ENCODE results near the gene NOXO1.

Gene NOXO1, protein sequence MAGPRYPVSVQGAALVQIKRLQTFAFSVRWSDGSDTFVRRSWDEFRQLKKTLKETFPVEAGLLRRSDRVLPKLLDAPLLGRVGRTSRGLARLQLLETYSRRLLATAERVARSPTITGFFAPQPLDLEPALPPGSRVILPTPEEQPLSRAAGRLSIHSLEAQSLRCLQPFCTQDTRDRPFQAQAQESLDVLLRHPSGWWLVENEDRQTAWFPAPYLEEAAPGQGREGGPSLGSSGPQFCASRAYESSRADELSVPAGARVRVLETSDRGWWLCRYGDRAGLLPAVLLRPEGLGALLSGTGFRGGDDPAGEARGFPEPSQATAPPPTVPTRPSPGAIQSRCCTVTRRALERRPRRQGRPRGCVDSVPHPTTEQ

DNA sequence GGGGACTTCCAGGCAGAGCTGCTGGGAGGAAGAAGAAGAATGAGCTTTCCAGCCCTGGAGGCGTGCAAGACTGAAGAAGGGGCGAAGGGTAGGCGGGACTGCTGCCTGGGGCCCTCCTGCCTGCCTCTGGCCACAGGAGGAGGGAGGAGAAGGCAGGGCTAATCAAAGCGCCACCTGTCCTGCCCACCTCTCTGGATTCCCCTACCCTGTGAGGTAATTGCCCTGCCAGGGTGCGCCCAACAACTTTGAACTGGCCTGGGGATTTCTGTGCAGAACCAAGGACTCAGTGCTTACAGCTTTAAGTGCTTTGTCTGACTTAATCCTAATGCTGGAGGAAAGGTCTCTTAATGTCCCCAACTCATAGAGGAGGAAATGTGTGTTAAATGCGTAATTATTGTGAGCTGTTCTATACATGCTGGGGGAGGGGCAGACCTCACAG is at the start of gene NOXO1:
TSS of gene NOXO1 (minus strand) at position 72 of the 439 bp plus-strand sequence. CDS start 290 bp downstream, outside the sequence.
- peaks cover 14% of the 10 kb centered on the region for H3K27me3 Mint-ChIP-seq
- peaks cover 26% of the 10 kb centered on the region for H3K36me3 Mint-ChIP-seq (ENCODE audit: insufficient read depth)
- peak within 1 kb of the TSS; percentile 72 for H3K4me3 Mint-ChIP-seq
- no peak for DNase-seq (ENCODE audit: low spot score in 2 of 2)
- no peak for ATAC-seq (replicated peaks; ENCODE audit: extremely low read depth, poor library complexity, severe bottlenecking)
- H3K4me1 Mint-ChIP-seq = peaks cover 12% of the 10 kb centered on the region
- no peaks in the 10 kb centered on the region for H3K9me3 Mint-ChIP-seq
- H3K27ac Mint-ChIP-seq (ENCODE audit: low read depth) = no peak within 1 kb of the TSS

- no peaks in the 10 kb centered on the region for H3K4me1 Mint-ChIP-seq
- DNase-seq (ENCODE audit: low spot score in 2 of 2) (no peak), ATAC-seq (replicated peaks; ENCODE audit: extremely low read depth, poor library complexity, severe bottlenecking) (no peak)
- H3K9me3 Mint-ChIP-seq = no peaks in the 10 kb centered on the region
- H3K27ac Mint-ChIP-seq (ENCODE audit: low read depth) = no peak overlapping the region
- H3K36me3 Mint-ChIP-seq (ENCODE audit: insufficient read depth) = no peaks in the 10 kb centered on the region
- H3K27me3 Mint-ChIP-seq = no peaks in the 10 kb centered on the region
- no peak overlapping the region for H3K4me3 Mint-ChIP-seq
Measured at GRCh38 chr16:2030036-2030435, 48.8 kb upstream of the NOXO1 start.

- ATAC-seq (replicated peaks; ENCODE audit: extremely low read depth, poor library complexity, severe bottlenecking) (no peak), DNase-seq (ENCODE audit: low spot score in 2 of 2) (no peak)
- Mint-ChIP-seq H3K27ac (ENCODE audit: low read depth) (no peak overlapping the region), H3K27me3 (no peaks in the 10 kb centered on the region), H3K36me3 (ENCODE audit: insufficient read depth) (no peaks in the 10 kb centered on the region), H3K9me3 (no peaks in the 10 kb centered on the region), H3K4me3 (no peak overlapping the region), H3K4me1 (no peaks in the 10 kb centered on the region)
Measured at GRCh38 chr16:2029350-2029749, 48.1 kb upstream of the NOXO1 start.

- no peaks in the 10 kb centered on the region for H3K27me3 Mint-ChIP-seq
Measured at GRCh38 chr16:2028620-2029220, 47.5 kb upstream of the NOXO1 start.

GRCh38 chr16:2028146-2028545 is 46.9 kb upstream of the NOXO1 start:
- no peak for ATAC-seq (replicated peaks; ENCODE audit: extremely low read depth, poor library complexity, severe bottlenecking)
- no peaks in the 10 kb centered on the region for H3K9me3 Mint-ChIP-seq
- DNase-seq (ENCODE audit: low spot score in 2 of 2) = no peak
- peaks cover under 1% of the 10 kb centered on the region for H3K27me3 Mint-ChIP-seq
- peaks cover 3% of the 10 kb centered on the region for H3K36me3 Mint-ChIP-seq (ENCODE audit: insufficient read depth)
- H3K4me1 Mint-ChIP-seq = peaks cover 5% of the 10 kb centered on the region
- H3K27ac Mint-ChIP-seq (ENCODE audit: low read depth) = no peak overlapping the region
- H3K4me3 Mint-ChIP-seq = peak overlapping the region; percentile 63

More at GRCh38 chr16:2028620-2029220, 47.5 kb upstream of the NOXO1 start:
- no peak for DNase-seq (ENCODE audit: low spot score in 2 of 2)
- Mint-ChIP-seq H3K4me1 (no peaks in the 10 kb centered on the region), H3K36me3 (ENCODE audit: insufficient read depth) (peaks cover 1% of the 10 kb centered on the region), H3K9me3 (no peaks in the 10 kb centered on the region), H3K27ac (ENCODE audit: low read depth) (no peak overlapping the region), H3K4me3 (no peak overlapping the region)
- no peak for ATAC-seq (replicated peaks; ENCODE audit: extremely low read depth, poor library complexity, severe bottlenecking)

- H3K4me1 Mint-ChIP-seq = peaks cover 12% of the 10 kb centered on the region
- ATAC-seq (replicated peaks; ENCODE audit: extremely low read depth, poor library complexity, severe bottlenecking) (peak; percentile 22), DNase-seq (ENCODE audit: low spot score in 2 of 2) (no peak)
- H3K36me3 Mint-ChIP-seq (ENCODE audit: insufficient read depth) = peaks cover 5% of the 10 kb centered on the region
- no peak overlapping the region for H3K27ac Mint-ChIP-seq (ENCODE audit: low read depth)
- peak overlapping the region; percentile 63 for H3K4me3 Mint-ChIP-seq
- H3K9me3 Mint-ChIP-seq = no peaks in the 10 kb centered on the region
- H3K27me3 Mint-ChIP-seq = peaks cover 9% of the 10 kb centered on the region
Measured at GRCh38 chr16:2027024-2028010, 46.0 kb upstream of the NOXO1 start.

GRCh38 chr16:2026461-2027023 is 45.3 kb upstream of the NOXO1 start, which contains the start of gene NHERF2:
TSS of gene NHERF2 (plus strand) at chr16:2026902. CDS start at chr16:2027006, 104 bp downstream.
- H3K36me3 Mint-ChIP-seq (ENCODE audit: insufficient read depth) = peaks cover 5% of the 10 kb centered on the region
- H3K27me3 Mint-ChIP-seq = peaks cover 17% of the 10 kb centered on the region
- H3K4me1 Mint-ChIP-seq = peaks cover 12% of the 10 kb centered on the region
- ATAC-seq (replicated peaks; ENCODE audit: extremely low read depth, poor library complexity, severe bottlenecking) = peak; percentile 12
- H3K9me3 Mint-ChIP-seq = no peaks in the 10 kb centered on the region
- no peak for DNase-seq (ENCODE audit: low spot score in 2 of 2)
- peak within 1 kb of the TSS; percentile 67 for H3K4me3 Mint-ChIP-seq
- H3K27ac Mint-ChIP-seq (ENCODE audit: low read depth) = no peak within 1 kb of the TSS

DNA sequence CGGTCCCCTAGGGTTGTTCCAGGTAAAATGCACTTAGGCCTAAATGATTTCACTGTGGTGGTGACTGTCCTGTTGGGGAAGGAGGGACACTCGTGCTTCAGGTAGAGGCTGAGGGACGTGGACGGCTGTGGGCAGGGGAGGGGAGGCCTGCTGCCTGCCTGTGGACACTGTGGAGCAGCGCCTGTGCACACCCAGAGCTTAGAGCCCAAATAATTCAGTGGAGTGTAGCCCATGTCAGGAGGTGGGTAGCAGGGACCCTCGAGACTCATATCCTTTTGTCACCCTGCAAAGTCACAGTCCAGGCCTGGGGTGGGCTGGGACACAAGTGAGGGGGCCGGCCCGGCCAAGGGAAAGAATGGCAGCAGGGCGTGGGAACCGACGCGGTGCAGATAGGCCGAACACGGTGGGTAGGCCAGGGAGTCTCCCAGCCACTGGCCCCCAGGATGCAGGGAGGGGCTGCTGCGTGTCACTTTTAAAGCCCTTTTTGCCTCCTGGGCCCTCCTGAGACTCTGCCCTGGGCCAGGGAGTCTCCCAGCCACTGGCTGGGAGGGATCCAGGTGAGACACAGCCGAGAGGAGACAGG is 44.7 kb upstream of the NOXO1 start:
- peaks cover 12% of the 10 kb centered on the region for H3K4me1 Mint-ChIP-seq
- H3K27me3 Mint-ChIP-seq = peaks cover 22% of the 10 kb centered on the region
- no peak overlapping the region for H3K27ac Mint-ChIP-seq (ENCODE audit: low read depth)
- no peak for ATAC-seq (replicated peaks; ENCODE audit: extremely low read depth, poor library complexity, severe bottlenecking)
- peaks cover 5% of the 10 kb centered on the region for H3K36me3 Mint-ChIP-seq (ENCODE audit: insufficient read depth)
- H3K9me3 Mint-ChIP-seq = no peaks in the 10 kb centered on the region
- peak overlapping the region; percentile 67 for H3K4me3 Mint-ChIP-seq
- DNase-seq (ENCODE audit: low spot score in 2 of 2) = no peak

DNA sequence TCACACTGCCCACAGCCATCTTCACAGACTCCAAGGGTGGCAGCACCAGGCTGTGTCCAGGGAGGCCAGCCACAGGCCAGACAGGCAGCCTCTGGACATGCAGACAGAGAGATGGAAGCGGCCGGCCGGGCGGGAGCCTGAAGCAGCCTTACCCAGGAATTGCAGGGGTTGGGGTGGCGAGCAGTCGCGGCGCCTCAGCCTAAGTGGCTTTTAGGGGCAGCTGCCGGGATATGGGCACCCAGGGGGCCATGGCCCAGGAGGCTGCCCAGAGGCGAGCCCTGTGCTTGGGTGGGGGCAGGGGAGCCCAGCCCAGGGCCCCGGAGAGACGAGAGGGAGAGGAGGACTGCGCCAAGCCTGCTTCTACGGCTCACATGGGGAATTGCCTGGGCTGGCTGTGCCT is 44.0 kb upstream of the NOXO1 start:
- Mint-ChIP-seq H3K4me3 (peak overlapping the region; percentile 67), H3K27me3 (peaks cover 30% of the 10 kb centered on the region)

DNA sequence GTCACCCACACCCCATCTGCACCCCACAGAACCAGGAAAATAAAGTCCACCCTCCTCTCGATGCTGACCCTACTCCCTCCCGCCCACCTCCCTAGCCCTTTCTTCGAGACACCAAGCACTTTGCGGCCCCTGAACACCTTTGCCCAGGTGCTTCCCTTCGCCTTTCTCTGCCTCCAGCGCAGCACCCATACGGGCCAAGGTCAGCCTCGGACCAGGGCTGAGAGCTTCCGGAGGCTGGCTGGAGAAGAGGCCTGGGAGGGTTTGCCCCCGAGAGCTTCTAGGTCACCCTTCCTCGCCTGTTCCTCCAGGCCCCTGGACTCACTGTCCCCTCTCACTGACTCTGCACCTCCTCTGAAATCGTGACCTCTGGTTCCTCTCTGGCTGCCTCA is 42.8 kb upstream of the NOXO1 start:
- H3K4me1 Mint-ChIP-seq = peaks cover 12% of the 10 kb centered on the region
- peak overlapping the region; percentile 78 for H3K27ac Mint-ChIP-seq (ENCODE audit: low read depth)
- H3K27me3 Mint-ChIP-seq = peaks cover 32% of the 10 kb centered on the region
- ATAC-seq (replicated peaks; ENCODE audit: extremely low read depth, poor library complexity, severe bottlenecking) (no peak), DNase-seq (ENCODE audit: low spot score in 2 of 2) (no peak)
- H3K4me3 Mint-ChIP-seq = no peak overlapping the region
- no peaks in the 10 kb centered on the region for H3K9me3 Mint-ChIP-seq
- peaks cover 5% of the 10 kb centered on the region for H3K36me3 Mint-ChIP-seq (ENCODE audit: insufficient read depth)

More for the DNA sequence above, 44.0 kb upstream of the NOXO1 start:
- no peak for ATAC-seq (replicated peaks; ENCODE audit: extremely low read depth, poor library complexity, severe bottlenecking)
- DNase-seq (ENCODE audit: low spot score in 2 of 2) = no peak
- H3K27ac Mint-ChIP-seq (ENCODE audit: low read depth) = peak overlapping the region; percentile 78
- H3K36me3 Mint-ChIP-seq (ENCODE audit: insufficient read depth) = peaks cover 5% of the 10 kb centered on the region
- peaks cover 12% of the 10 kb centered on the region for H3K4me1 Mint-ChIP-seq
- H3K9me3 Mint-ChIP-seq = no peaks in the 10 kb centered on the region

DNA sequence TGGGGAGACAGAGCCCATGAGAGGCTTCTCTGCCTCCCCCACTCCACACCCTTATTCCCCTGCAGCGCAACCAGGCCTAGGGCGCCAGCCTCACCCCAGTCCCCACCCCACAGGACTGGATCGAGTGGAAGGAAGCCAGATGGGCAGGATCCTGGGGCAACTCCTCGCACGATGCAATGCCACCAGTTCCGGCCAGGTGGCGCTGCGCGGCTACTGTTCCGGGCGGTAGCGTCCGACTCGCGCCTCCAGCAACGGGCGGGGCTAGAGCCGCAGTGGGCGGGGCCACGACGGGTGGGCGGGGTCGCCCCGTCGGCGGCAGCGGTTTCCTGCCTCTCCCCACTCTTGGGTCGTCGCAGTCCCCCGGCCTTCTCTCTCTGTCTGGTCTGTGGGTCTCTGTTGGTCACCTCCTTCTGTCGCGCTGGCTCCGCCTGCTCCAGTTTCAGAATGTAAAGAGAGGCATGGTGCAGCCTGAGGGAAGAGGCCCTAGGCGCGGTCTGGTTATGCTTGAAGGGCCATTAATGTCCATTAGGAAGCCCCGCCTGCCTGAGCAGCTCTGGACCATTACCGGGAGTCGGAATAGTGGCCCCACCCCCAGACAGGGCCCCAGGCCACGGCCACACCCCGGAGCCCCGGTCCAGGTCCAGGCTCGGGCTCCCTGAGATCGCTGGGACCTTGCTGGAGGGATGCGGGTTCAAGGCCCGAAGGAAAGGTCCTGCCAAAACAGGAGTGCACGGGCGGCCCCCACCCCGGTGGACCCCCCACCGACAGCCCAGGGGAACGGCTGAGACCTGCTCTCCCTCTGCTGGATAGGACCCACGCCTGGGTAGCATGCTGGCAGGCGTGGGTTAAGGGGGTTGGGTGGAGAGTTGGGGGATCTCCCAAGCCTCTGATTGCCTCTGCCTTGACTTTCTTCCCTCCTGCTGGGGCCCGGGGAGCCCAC is 42.1 kb upstream of the NOXO1 start:
- Mint-ChIP-seq H3K4me3 (peak overlapping the region; percentile 65), H3K36me3 (ENCODE audit: insufficient read depth) (peaks cover 5% of the 10 kb centered on the region), H3K9me3 (no peaks in the 10 kb centered on the region), H3K4me1 (peaks cover 12% of the 10 kb centered on the region), H3K27ac (ENCODE audit: low read depth) (peak overlapping the region; percentile 78), H3K27me3 (peaks cover 39% of the 10 kb centered on the region)
- DNase-seq (ENCODE audit: low spot score in 2 of 2) (peak; percentile 90 to 97), ATAC-seq (replicated peaks; ENCODE audit: extremely low read depth, poor library complexity, severe bottlenecking) (peak; percentile 80)
